ENCODE measurements around the gene MAST4. TPM values are rescaled to one million over a fixed set of nuclear protein-coding genes. Genes with fewer than 3 reads are reported as not detected.

MAST4 gene
- total RNA-seq, 5 donors from 2014 or later (not counting 1 experiment from before 2014, with no cell fraction given): 26.1 to 35.5 (median 32.0) TPM

- H3K36me3 ChIP-seq (ENCODE audit: control insufficient read depth in 2 of 2, extremely low read depth in 1 of 2, insufficient read depth in 1 of 2, low read length in 1 of 2): no peaks in the 10 kb centered on the region
- peaks cover 0 to 2% of the 10 kb centered on the region in 2 experiments for H3K27me3 ChIP-seq (replicated peaks in 1 of 2; ENCODE audit: control insufficient read depth in 2 of 2, extremely low read depth in 1 of 2, insufficient read depth in 2 of 2, low read length in 1 of 2)
- POLR2A ChIA-PET: no interaction called here
- Mint-ChIP-seq H3K4me1 (peaks cover 4 to 7% (median 7%) of the 10 kb centered on the region in 3 donors), H3K27ac (no peak overlapping the region), H3K9me3 (no peaks in the 10 kb centered on the region), H3K27me3 (peaks cover 3 to 6% of the 10 kb centered on the region in 2 donors), H3K4me3 (no peak overlapping the region), H3K36me3 (no peaks in the 10 kb centered on the region)
- CTCF ChIA-PET: interaction anchor here in 1 of 2 donors (0.6 kb wide), 1 partner anchor 32 kb away, joined by 3 read pairs; no protein-coding TSS in a partner anchor
- no peak for ATAC-seq (replicated peaks in 1 of 4)
- no peaks in the 10 kb centered on the region for H3K9me3 ChIP-seq
- no peak overlapping the region for H3K27ac ChIP-seq (ENCODE audit: low read length)
- WGBS (ENCODE audit: insufficient coverage): 80% methylated on average over 5 of the region's 5 CpGs
- DNase-seq: no peak
- H3K4me1 ChIP-seq (ENCODE audit: control insufficient read depth in 1 of 2, extremely low read depth in 1 of 2, insufficient read depth in 2 of 2, low read length in 2 of 2): no peaks in the 10 kb centered on the region
- no peak overlapping the region for H3K4me3 ChIP-seq (ENCODE audit: control insufficient read depth in 1 of 2, extremely low read depth in 1 of 2, low read length in 1 of 2)
Measured at GRCh38 chr5:66922881-66923280, 326.7 kb downstream of the MAST4 start.

DNA sequence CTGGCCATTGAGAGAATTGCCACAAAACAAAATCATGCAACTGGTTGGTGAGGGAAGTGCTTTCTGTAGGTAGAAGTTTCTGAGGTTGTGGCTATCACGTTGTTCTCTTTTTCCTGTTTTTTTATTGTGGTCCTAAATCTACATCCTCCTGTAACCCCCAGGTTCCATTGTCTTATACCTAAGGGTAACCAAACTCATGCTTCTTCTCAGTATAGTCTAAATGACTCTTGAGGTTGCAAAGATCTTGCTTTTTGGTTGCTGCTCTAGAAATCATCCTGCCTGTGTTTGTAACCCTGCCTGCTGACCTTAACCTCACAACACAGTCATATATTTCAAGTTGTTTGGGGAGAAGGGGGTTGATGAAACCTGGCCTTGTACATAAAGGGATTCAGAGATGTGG lies 327.3 kb downstream of the MAST4 start:
- H3K36me3 ChIP-seq (ENCODE audit: control insufficient read depth in 2 of 2, extremely low read depth in 1 of 2, insufficient read depth in 1 of 2, low read length in 1 of 2): no peaks in the 10 kb centered on the region
- no CpG with 5 or more reads among the region's 1 CpG for WGBS (ENCODE audit: insufficient coverage)
- no peaks in the 10 kb centered on the region for H3K4me1 ChIP-seq (ENCODE audit: control insufficient read depth in 1 of 2, extremely low read depth in 1 of 2, insufficient read depth in 2 of 2, low read length in 2 of 2)
- no peaks in the 10 kb centered on the region for H3K9me3 Mint-ChIP-seq
- H3K27me3 Mint-ChIP-seq: peaks cover 3 to 6% of the 10 kb centered on the region in 2 donors
- H3K4me1 Mint-ChIP-seq: peaks cover 4 to 7% (median 7%) of the 10 kb centered on the region in 3 donors
- H3K9me3 ChIP-seq: no peaks in the 10 kb centered on the region
- ChIA-PET POLR2A (no interaction called here), CTCF (no interaction called here)
- DNase-seq (no peak), ATAC-seq (replicated peaks in 1 of 4) (no peak)
- H3K36me3 Mint-ChIP-seq: no peaks in the 10 kb centered on the region
- no peak overlapping the region for H3K27ac Mint-ChIP-seq
- H3K4me3 ChIP-seq (ENCODE audit: control insufficient read depth in 1 of 2, extremely low read depth in 1 of 2, low read length in 1 of 2): no peak overlapping the region
- H3K27ac ChIP-seq (ENCODE audit: low read length): no peak overlapping the region
- H3K4me3 Mint-ChIP-seq: no peak overlapping the region
- H3K27me3 ChIP-seq (replicated peaks in 1 of 2; ENCODE audit: control insufficient read depth in 2 of 2, extremely low read depth in 1 of 2, insufficient read depth in 2 of 2, low read length in 1 of 2): peaks cover 0 to 2% of the 10 kb centered on the region in 2 experiments

DNA sequence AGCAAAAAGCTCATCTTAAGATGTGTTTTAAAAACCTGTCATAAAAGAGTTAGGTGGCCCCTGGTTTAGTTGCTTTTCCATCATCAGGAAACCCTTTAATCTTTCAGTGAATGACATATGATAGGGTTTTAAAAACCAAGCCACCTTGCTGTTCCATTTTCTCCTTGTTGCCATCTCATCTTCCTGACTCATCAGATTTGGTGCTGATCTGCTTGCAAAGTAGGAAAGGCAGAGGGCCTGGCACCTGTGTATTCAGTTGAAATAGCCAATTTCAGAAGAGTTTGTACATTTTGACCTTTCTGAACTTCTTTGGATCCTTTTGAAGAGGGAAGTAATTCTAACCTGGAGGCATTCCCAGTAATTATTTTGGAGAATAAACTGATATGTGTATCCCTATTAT lies 327.7 kb downstream of the MAST4 start:
- CTCF ChIA-PET: no interaction called here

DNA sequence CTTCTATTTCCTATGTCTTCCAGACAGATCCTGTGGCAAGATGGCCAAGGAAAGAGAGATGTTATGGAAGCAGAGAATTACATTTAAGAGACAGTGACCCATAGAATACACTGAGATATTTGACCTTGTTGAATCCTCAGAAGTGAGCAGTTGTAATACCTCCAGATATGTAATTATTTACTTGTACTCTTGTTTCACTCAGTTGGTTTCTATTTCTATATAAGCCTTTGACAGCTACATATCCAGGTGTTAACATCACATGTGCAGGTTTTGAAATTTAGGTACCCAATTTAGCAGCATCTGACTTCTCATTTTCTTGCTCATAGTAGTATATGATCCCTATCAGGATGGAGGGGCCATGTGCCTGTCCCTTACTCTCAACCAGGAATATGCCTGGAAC lies 330.9 kb downstream of the MAST4 start:
- Mint-ChIP-seq H3K27ac (no peak overlapping the region), H3K4me3 (no peak overlapping the region), H3K27me3 (peaks cover 6 to 7% of the 10 kb centered on the region in 2 donors), H3K9me3 (no peaks in the 10 kb centered on the region), H3K4me1 (peaks cover 4 to 7% (median 7%) of the 10 kb centered on the region in 3 donors), H3K36me3 (no peaks in the 10 kb centered on the region)
- no peak for ATAC-seq (replicated peaks in 1 of 4)
- Histone ChIP-seq H3K36me3 (ENCODE audit: control insufficient read depth in 2 of 2, extremely low read depth in 1 of 2, insufficient read depth in 1 of 2, low read length in 1 of 2) (no peaks in the 10 kb centered on the region), H3K9me3 (no peaks in the 10 kb centered on the region), H3K27ac (ENCODE audit: low read length) (no peak overlapping the region), H3K4me1 (ENCODE audit: control insufficient read depth in 1 of 2, extremely low read depth in 1 of 2, insufficient read depth in 2 of 2, low read length in 2 of 2) (no peaks in the 10 kb centered on the region), H3K4me3 (ENCODE audit: control insufficient read depth in 1 of 2, extremely low read depth in 1 of 2, low read length in 1 of 2) (no peak overlapping the region), H3K27me3 (replicated peaks in 1 of 2; ENCODE audit: control insufficient read depth in 2 of 2, extremely low read depth in 1 of 2, insufficient read depth in 2 of 2, low read length in 1 of 2) (no peaks in the 10 kb centered on the region)
- CTCF ChIA-PET: no interaction called here
- POLR2A ChIA-PET: no interaction called here
- no peak for DNase-seq

More for the DNA sequence above, 327.7 kb downstream of the MAST4 start:
- ATAC-seq (replicated peaks in 1 of 4): no peak
- Histone ChIP-seq H3K4me1 (ENCODE audit: control insufficient read depth in 1 of 2, extremely low read depth in 1 of 2, insufficient read depth in 2 of 2, low read length in 2 of 2) (no peaks in the 10 kb centered on the region), H3K36me3 (ENCODE audit: control insufficient read depth in 2 of 2, extremely low read depth in 1 of 2, insufficient read depth in 1 of 2, low read length in 1 of 2) (no peaks in the 10 kb centered on the region), H3K27ac (ENCODE audit: low read length) (no peak overlapping the region), H3K9me3 (no peaks in the 10 kb centered on the region), H3K27me3 (replicated peaks in 1 of 2; ENCODE audit: control insufficient read depth in 2 of 2, extremely low read depth in 1 of 2, insufficient read depth in 2 of 2, low read length in 1 of 2) (peaks cover 0 to 2% of the 10 kb centered on the region in 2 experiments), H3K4me3 (ENCODE audit: control insufficient read depth in 1 of 2, extremely low read depth in 1 of 2, low read length in 1 of 2) (no peak overlapping the region)
- peaks cover 4 to 7% (median 7%) of the 10 kb centered on the region in 3 donors for H3K4me1 Mint-ChIP-seq
- peaks cover 3 to 6% of the 10 kb centered on the region in 2 donors for H3K27me3 Mint-ChIP-seq
- no peak for DNase-seq
- H3K4me3 Mint-ChIP-seq: no peak overlapping the region
- POLR2A ChIA-PET: no interaction called here
- H3K9me3 Mint-ChIP-seq: no peaks in the 10 kb centered on the region
- H3K36me3 Mint-ChIP-seq: no peaks in the 10 kb centered on the region
- H3K27ac Mint-ChIP-seq: no peak overlapping the region

- Histone ChIP-seq H3K27ac (ENCODE audit: low read length) (no peak overlapping the region), H3K4me3 (ENCODE audit: control insufficient read depth in 1 of 2, extremely low read depth in 1 of 2, low read length in 1 of 2) (no peak overlapping the region), H3K27me3 (replicated peaks in 1 of 2; ENCODE audit: control insufficient read depth in 2 of 2, extremely low read depth in 1 of 2, insufficient read depth in 2 of 2, low read length in 1 of 2) (no peaks in the 10 kb centered on the region), H3K4me1 (ENCODE audit: control insufficient read depth in 1 of 2, extremely low read depth in 1 of 2, insufficient read depth in 2 of 2, low read length in 2 of 2) (no peaks in the 10 kb centered on the region), H3K9me3 (no peaks in the 10 kb centered on the region), H3K36me3 (ENCODE audit: control insufficient read depth in 2 of 2, extremely low read depth in 1 of 2, insufficient read depth in 1 of 2, low read length in 1 of 2) (no peaks in the 10 kb centered on the region)
- Mint-ChIP-seq H3K9me3 (no peaks in the 10 kb centered on the region), H3K27ac (no peak overlapping the region), H3K4me1 (no peaks in the 10 kb centered on the region), H3K4me3 (no peak overlapping the region), H3K27me3 (peaks cover 6 to 7% of the 10 kb centered on the region in 2 donors), H3K36me3 (no peaks in the 10 kb centered on the region)
- DNase-seq: no peak
- no peak for ATAC-seq (replicated peaks in 1 of 4)
- POLR2A ChIA-PET: no interaction called here
- CTCF ChIA-PET: interaction anchor here in 1 of 2 donors (0.6 kb wide), 1 partner anchor 1781 kb away, joined by 3 read pairs; no protein-coding TSS in a partner anchor
- WGBS (ENCODE audit: insufficient coverage): 100% methylated on average over 1 of the region's 1 CpG
Measured at GRCh38 chr5:66929281-66929680, 333.1 kb downstream of the MAST4 start.

DNA sequence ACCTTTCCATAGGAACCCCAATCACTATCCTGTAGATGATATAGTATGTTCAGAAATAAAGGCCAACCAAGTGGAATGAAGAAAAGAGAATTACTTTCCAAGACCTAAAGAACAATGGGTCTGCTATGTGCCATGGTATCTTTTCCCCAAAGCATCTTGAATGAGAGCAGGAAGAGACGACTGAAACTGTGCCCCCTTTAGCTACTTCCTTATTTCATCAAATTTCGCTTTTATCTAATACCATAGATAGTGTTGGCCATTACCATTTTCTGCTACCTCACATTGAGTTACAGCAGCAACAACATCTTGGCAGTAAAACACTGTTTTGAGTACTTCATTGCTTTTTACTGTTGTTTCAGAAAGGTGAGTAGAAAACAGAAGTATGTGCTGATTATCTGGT lies 333.8 kb downstream of the MAST4 start:
- Histone ChIP-seq H3K9me3 (no peaks in the 10 kb centered on the region), H3K27ac (ENCODE audit: low read length) (no peak overlapping the region), H3K4me3 (ENCODE audit: control insufficient read depth in 1 of 2, extremely low read depth in 1 of 2, low read length in 1 of 2) (no peak overlapping the region), H3K27me3 (replicated peaks in 1 of 2; ENCODE audit: control insufficient read depth in 2 of 2, extremely low read depth in 1 of 2, insufficient read depth in 2 of 2, low read length in 1 of 2) (no peaks in the 10 kb centered on the region), H3K4me1 (ENCODE audit: control insufficient read depth in 1 of 2, extremely low read depth in 1 of 2, insufficient read depth in 2 of 2, low read length in 2 of 2) (no peaks in the 10 kb centered on the region), H3K36me3 (ENCODE audit: control insufficient read depth in 2 of 2, extremely low read depth in 1 of 2, insufficient read depth in 1 of 2, low read length in 1 of 2) (no peaks in the 10 kb centered on the region)
- Mint-ChIP-seq H3K36me3 (no peaks in the 10 kb centered on the region), H3K27ac (no peak overlapping the region), H3K27me3 (peaks cover 6 to 8% of the 10 kb centered on the region in 2 donors), H3K4me3 (no peak overlapping the region), H3K9me3 (no peaks in the 10 kb centered on the region), H3K4me1 (no peaks in the 10 kb centered on the region)
- ChIA-PET POLR2A (no interaction called here), CTCF (no interaction called here)
- WGBS (ENCODE audit: insufficient coverage): 84% methylated on average over 2 of the region's 2 CpGs
- no peak for DNase-seq
- ATAC-seq (replicated peaks in 1 of 4): no peak

- Histone ChIP-seq H3K27me3 (replicated peaks in 1 of 2; ENCODE audit: control insufficient read depth in 2 of 2, extremely low read depth in 1 of 2, insufficient read depth in 2 of 2, low read length in 1 of 2) (no peaks in the 10 kb centered on the region), H3K36me3 (ENCODE audit: control insufficient read depth in 2 of 2, extremely low read depth in 1 of 2, insufficient read depth in 1 of 2, low read length in 1 of 2) (no peaks in the 10 kb centered on the region), H3K9me3 (no peaks in the 10 kb centered on the region), H3K4me1 (ENCODE audit: control insufficient read depth in 1 of 2, extremely low read depth in 1 of 2, insufficient read depth in 2 of 2, low read length in 2 of 2) (no peaks in the 10 kb centered on the region), H3K27ac (ENCODE audit: low read length) (no peak overlapping the region), H3K4me3 (ENCODE audit: control insufficient read depth in 1 of 2, extremely low read depth in 1 of 2, low read length in 1 of 2) (no peak overlapping the region)
- H3K4me1 Mint-ChIP-seq: no peaks in the 10 kb centered on the region
- no peaks in the 10 kb centered on the region for H3K9me3 Mint-ChIP-seq
- no peak overlapping the region for H3K27ac Mint-ChIP-seq
- no CpG with 5 or more reads among the region's 5 CpGs for WGBS (ENCODE audit: insufficient coverage)
- ATAC-seq (replicated peaks in 1 of 4) (no peak), DNase-seq (no peak)
- no peak overlapping the region for H3K4me3 Mint-ChIP-seq
- peaks cover 4 to 9% of the 10 kb centered on the region in 2 donors for H3K27me3 Mint-ChIP-seq
- CTCF ChIA-PET: no interaction called here
- POLR2A ChIA-PET: no interaction called here
- no peaks in the 10 kb centered on the region for H3K36me3 Mint-ChIP-seq
Measured at GRCh38 chr5:66931651-66932050, 335.5 kb downstream of the MAST4 start.
